ENCODE data around the gene TEX2.

- TF ChIP-seq, protein P1, sequence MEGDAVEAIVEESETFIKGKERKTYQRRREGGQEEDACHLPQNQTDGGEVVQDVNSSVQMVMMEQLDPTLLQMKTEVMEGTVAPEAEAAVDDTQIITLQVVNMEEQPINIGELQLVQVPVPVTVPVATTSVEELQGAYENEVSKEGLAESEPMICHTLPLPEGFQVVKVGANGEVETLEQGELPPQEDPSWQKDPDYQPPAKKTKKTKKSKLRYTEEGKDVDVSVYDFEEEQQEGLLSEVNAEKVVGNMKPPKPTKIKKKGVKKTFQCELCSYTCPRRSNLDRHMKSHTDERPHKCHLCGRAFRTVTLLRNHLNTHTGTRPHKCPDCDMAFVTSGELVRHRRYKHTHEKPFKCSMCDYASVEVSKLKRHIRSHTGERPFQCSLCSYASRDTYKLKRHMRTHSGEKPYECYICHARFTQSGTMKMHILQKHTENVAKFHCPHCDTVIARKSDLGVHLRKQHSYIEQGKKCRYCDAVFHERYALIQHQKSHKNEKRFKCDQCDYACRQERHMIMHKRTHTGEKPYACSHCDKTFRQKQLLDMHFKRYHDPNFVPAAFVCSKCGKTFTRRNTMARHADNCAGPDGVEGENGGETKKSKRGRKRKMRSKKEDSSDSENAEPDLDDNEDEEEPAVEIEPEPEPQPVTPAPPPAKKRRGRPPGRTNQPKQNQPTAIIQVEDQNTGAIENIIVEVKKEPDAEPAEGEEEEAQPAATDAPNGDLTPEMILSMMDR (IDR thresholded peaks at IDR 0.05; ENCODE audit: insufficient read depth, low read length) = no peak
- TF ChIP-seq POLR2AphosphoS5 (IDR thresholded peaks at IDR 0.05; ENCODE audit: low read depth) = no peak
- TF ChIP-seq, protein P2, sequence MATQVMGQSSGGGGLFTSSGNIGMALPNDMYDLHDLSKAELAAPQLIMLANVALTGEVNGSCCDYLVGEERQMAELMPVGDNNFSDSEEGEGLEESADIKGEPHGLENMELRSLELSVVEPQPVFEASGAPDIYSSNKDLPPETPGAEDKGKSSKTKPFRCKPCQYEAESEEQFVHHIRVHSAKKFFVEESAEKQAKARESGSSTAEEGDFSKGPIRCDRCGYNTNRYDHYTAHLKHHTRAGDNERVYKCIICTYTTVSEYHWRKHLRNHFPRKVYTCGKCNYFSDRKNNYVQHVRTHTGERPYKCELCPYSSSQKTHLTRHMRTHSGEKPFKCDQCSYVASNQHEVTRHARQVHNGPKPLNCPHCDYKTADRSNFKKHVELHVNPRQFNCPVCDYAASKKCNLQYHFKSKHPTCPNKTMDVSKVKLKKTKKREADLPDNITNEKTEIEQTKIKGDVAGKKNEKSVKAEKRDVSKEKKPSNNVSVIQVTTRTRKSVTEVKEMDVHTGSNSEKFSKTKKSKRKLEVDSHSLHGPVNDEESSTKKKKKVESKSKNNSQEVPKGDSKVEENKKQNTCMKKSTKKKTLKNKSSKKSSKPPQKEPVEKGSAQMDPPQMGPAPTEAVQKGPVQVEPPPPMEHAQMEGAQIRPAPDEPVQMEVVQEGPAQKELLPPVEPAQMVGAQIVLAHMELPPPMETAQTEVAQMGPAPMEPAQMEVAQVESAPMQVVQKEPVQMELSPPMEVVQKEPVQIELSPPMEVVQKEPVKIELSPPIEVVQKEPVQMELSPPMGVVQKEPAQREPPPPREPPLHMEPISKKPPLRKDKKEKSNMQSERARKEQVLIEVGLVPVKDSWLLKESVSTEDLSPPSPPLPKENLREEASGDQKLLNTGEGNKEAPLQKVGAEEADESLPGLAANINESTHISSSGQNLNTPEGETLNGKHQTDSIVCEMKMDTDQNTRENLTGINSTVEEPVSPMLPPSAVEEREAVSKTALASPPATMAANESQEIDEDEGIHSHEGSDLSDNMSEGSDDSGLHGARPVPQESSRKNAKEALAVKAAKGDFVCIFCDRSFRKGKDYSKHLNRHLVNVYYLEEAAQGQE (IDR thresholded peaks at IDR 0.05; ENCODE audit: insufficient replicate concordance, low read depth) = no peak
- TF ChIP-seq SPI1 (IDR thresholded peaks at IDR 0.05; ENCODE audit: borderline replicate concordance, low read depth) = no peak
Measured at GRCh38 chr17:64240741-64241347, 22.2 kb downstream of the TEX2 start.

Measured in HL-60 (cell line).